Tibial nerve (tissue), 3 donors: ENCODE data around the gene CCDC181.

Experiments used
- POLR2A ChIP-seq, 2 donors: fragments of 450-650 bp; IDR thresholded peaks; one replicate each; pipeline ENCODE4 v1.6.1; 2017; ENCODE audit warnings: antibody characterized with exemption in 2 of 2, mild to moderate bottlenecking in 2 of 2, moderate library complexity in 2 of 2
- TF ChIP-seq, protein P1 (sequence below), 5 experiments: fragments of 200-600 bp in 3 of 5; fragments of 450-650 bp in 2 of 5; sonication (generic) in 3 of 5; IDR thresholded peaks; one replicate each; pipeline ENCODE4 v1.5.1; 2016 to 2019; ENCODE audit warnings: antibody characterized with exemption in 5 of 5, mild to moderate bottlenecking in 3 of 5, moderate library complexity in 2 of 5

DNA sequence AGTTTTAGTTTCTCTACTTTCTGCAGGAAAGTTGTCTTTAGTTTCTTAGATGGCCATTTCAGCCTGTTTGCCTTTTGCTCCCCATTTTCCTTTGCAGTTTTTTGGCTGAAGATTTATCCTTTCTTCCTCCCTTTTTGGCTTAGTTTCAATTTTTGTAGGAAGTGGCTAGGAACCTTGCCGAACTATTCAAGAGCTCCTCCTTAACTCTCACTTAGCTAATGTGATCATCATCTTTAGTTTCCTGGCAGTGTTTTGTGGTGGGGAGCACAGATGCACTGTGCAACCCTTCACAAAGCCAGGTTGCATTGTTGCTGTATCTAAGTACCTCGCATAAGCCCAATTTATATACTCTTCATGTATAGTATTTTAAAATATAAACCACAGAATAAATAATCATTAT is 28.8 kb upstream of the CCDC181 start:
- TF ChIP-seq, protein P1, sequence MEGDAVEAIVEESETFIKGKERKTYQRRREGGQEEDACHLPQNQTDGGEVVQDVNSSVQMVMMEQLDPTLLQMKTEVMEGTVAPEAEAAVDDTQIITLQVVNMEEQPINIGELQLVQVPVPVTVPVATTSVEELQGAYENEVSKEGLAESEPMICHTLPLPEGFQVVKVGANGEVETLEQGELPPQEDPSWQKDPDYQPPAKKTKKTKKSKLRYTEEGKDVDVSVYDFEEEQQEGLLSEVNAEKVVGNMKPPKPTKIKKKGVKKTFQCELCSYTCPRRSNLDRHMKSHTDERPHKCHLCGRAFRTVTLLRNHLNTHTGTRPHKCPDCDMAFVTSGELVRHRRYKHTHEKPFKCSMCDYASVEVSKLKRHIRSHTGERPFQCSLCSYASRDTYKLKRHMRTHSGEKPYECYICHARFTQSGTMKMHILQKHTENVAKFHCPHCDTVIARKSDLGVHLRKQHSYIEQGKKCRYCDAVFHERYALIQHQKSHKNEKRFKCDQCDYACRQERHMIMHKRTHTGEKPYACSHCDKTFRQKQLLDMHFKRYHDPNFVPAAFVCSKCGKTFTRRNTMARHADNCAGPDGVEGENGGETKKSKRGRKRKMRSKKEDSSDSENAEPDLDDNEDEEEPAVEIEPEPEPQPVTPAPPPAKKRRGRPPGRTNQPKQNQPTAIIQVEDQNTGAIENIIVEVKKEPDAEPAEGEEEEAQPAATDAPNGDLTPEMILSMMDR (IDR thresholded peaks at IDR 0.05), result no peak
- no peak for TF ChIP-seq POLR2A (IDR thresholded peaks at IDR 0.05)
